Trophoblast cell (in vitro differentiated cells and primary cell): ENCODE measurements around the gene TRIP10. TPM values are rescaled to one million over a fixed set of nuclear protein-coding genes. Genes with fewer than 3 reads are reported as not detected.

Source experiments
- DNase-seq, 2 donors: peaks; one replicate each; pipeline ENCODE4 v3.0.0-alpha.2; 2016
- H2AFZ ChIP-seq: 2 replicates; pipeline ENCODE4 v1.6.1; 2013; ENCODE audit warnings: low read length, moderate library complexity, mild to moderate bottlenecking; ENCODE audit not compliant: insufficient read depth, poor library complexity
- H2AK5ac ChIP-seq: 2 replicates; pipeline ENCODE4 v1.6.1; 2013; ENCODE audit warnings: mild to moderate bottlenecking, low read length
- H2BK120ac ChIP-seq: 2 replicates; pipeline ENCODE4 v1.6.1; 2013; ENCODE audit warnings: low read length, mild to moderate bottlenecking, moderate library complexity; ENCODE audit not compliant: insufficient read depth, poor library complexity
- H2BK12ac ChIP-seq: 2 replicates; pipeline ENCODE4 v1.6.1; 2013; ENCODE audit warnings: mild to moderate bottlenecking, low read length, moderate library complexity
- H2BK5ac ChIP-seq: 2 replicates; pipeline ENCODE4 v1.6.1; 2013; ENCODE audit warnings: low read length, low read depth, moderate library complexity, mild to moderate bottlenecking; ENCODE audit not compliant: poor library complexity
- H3K14ac ChIP-seq: 2 replicates; pipeline ENCODE4 v1.6.1; 2013; ENCODE audit warnings: mild to moderate bottlenecking, low read length
- H3K18ac ChIP-seq: 2 replicates; pipeline ENCODE4 v1.6.1; 2013; ENCODE audit warnings: mild to moderate bottlenecking, low read length
- H3K23ac ChIP-seq: 2 replicates; pipeline ENCODE4 v1.6.1; 2013; ENCODE audit warnings: low read length
- H3K27ac ChIP-seq: 2 replicates; pipeline ENCODE4 v1.5.1; 2013; ENCODE audit warnings: low read depth, mild to moderate bottlenecking, inconsistent platforms, low read length, moderate library complexity
- H3K27me3 ChIP-seq: 2 replicates; pipeline ENCODE4 v1.6.1; 2013; ENCODE audit warnings: inconsistent platforms, mild to moderate bottlenecking, low read length, moderate library complexity; ENCODE audit not compliant: insufficient read depth
- H3K36me3 ChIP-seq, 2 experiments: 1 replicate in 1 of 2; 2 replicates in 1 of 2; pipeline ENCODE4 v1.6.1; 2013; ENCODE audit warnings: low read length in 2 of 2, mild to moderate bottlenecking in 2 of 2, moderate library complexity in 1 of 2; ENCODE audit not compliant: insufficient read depth in 2 of 2, control insufficient read depth in 1 of 2
- H3K4ac ChIP-seq: 2 replicates; pipeline ENCODE4 v1.6.1; 2013; ENCODE audit warnings: low read depth, mild to moderate bottlenecking, low read length, moderate library complexity
- H3K4me1 ChIP-seq, 2 experiments: 1 replicate in 1 of 2; 2 replicates in 1 of 2; pipeline ENCODE4 v1.6.1; 2013; ENCODE audit warnings: low read length in 2 of 2, mild to moderate bottlenecking in 2 of 2, moderate library complexity in 1 of 2; ENCODE audit not compliant: insufficient read depth in 2 of 2, control insufficient read depth in 1 of 2
- H3K4me2 ChIP-seq: 2 replicates; pipeline ENCODE4 v1.6.1; 2013; ENCODE audit warnings: inconsistent platforms, mild to moderate bottlenecking, low read length, moderate library complexity
- H3K4me3 ChIP-seq: 2 replicates; pipeline ENCODE4 v1.5.1; 2013; ENCODE audit warnings: mild to moderate bottlenecking, low read depth, low read length, inconsistent platforms
- H3K79me1 ChIP-seq: one replicate; pipeline ENCODE4 v1.6.1; 2013; ENCODE audit warnings: low read length
- H3K79me2 ChIP-seq: 2 replicates; pipeline ENCODE4 v1.6.1; 2013; ENCODE audit warnings: low read length, mild to moderate bottlenecking; ENCODE audit not compliant: control insufficient read depth, insufficient read depth, poor library complexity
- H3K9ac ChIP-seq: 2 replicates; pipeline ENCODE4 v1.6.1; 2013; ENCODE audit warnings: mild to moderate bottlenecking, low read length
- H3K9me3 ChIP-seq: 2 replicates; pipeline ENCODE4 v1.6.1; 2013; ENCODE audit warnings: low read depth, mild to moderate bottlenecking, control low read depth, inconsistent platforms, low read length; ENCODE audit not compliant: insufficient read depth
- H4K12ac ChIP-seq: 2 replicates; pipeline ENCODE4 v1.6.1; 2013; ENCODE audit warnings: low read depth, mild to moderate bottlenecking, low read length, moderate library complexity
- H4K8ac ChIP-seq: 2 replicates; pipeline ENCODE4 v1.6.1; 2013; ENCODE audit warnings: low read depth, mild to moderate bottlenecking, low read length, moderate library complexity
- H4K91ac ChIP-seq: one replicate; pipeline ENCODE4 v1.6.1; 2013; ENCODE audit warnings: low read depth, mild to moderate bottlenecking, low read length, moderate library complexity
- WGBS: extraction: QIAGEN DNeasy Blood & Tissue Kit; methylation state at CpG from one replicate; pipeline ENCODE4 v1.1.7; 2013; ENCODE audit warnings: missing lambda C conversion rate; ENCODE audit not compliant: insufficient read length, insufficient coverage; ENCODE audit errors: extremely low coverage; 5-methylcytosine and 5-hydroxymethylcytosine counted together
- polyA plus RNA-seq: library from polyadenylated mRNA; stranded (reverse); fragments of 200-250 nt; gene quantifications from 2 replicates; pipeline ENCODE4 v1.2.3, GENCODE V29; 2013

Gene TRIP10, protein sequence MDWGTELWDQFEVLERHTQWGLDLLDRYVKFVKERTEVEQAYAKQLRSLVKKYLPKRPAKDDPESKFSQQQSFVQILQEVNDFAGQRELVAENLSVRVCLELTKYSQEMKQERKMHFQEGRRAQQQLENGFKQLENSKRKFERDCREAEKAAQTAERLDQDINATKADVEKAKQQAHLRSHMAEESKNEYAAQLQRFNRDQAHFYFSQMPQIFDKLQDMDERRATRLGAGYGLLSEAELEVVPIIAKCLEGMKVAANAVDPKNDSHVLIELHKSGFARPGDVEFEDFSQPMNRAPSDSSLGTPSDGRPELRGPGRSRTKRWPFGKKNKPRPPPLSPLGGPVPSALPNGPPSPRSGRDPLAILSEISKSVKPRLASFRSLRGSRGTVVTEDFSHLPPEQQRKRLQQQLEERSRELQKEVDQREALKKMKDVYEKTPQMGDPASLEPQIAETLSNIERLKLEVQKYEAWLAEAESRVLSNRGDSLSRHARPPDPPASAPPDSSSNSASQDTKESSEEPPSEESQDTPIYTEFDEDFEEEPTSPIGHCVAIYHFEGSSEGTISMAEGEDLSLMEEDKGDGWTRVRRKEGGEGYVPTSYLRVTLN
- polyA plus RNA-seq: 86.9 and 89.2 TPM in 2 replicates

GRCh38 chr19:6739390-6739882 is at the start of gene TRIP10:
TSS of gene TRIP10 (plus strand) at chr19:6739680. CDS start at chr19:6739762, 82 bp downstream.
- Histone ChIP-seq H4K12ac (peak within 1 kb of the TSS; percentile 89), H3K18ac (peak within 1 kb of the TSS; percentile 97), H2AFZ (peak within 1 kb of the TSS; percentile 94), H4K91ac (peak within 1 kb of the TSS; percentile 95), H2BK120ac (peak within 1 kb of the TSS; percentile 95), H3K79me2 (peaks cover 21% of the 10 kb centered on the region), H3K36me3 (peaks cover 15 to 20% of the 10 kb centered on the region in 2 experiments), H3K23ac (no peak within 1 kb of the TSS), H3K14ac (peak within 1 kb of the TSS; percentile 87), H4K8ac (peak within 1 kb of the TSS; percentile 96), H2AK5ac (peak within 1 kb of the TSS; percentile 94), H2BK12ac (peak within 1 kb of the TSS; percentile 87), H2BK5ac (peak within 1 kb of the TSS; percentile 95), H3K27me3 (no peaks in the 10 kb centered on the region), H3K27ac (peak within 1 kb of the TSS; percentile 83), H3K4me2 (peak within 1 kb of the TSS; percentile 80), H3K4me3 (peak within 1 kb of the TSS; percentile 94), H3K4ac (peak within 1 kb of the TSS; percentile 98), H3K79me1 (peaks cover 49% of the 10 kb centered on the region), H3K4me1 (peaks cover 45 to 46% of the 10 kb centered on the region in 2 experiments), H3K9ac (peak within 1 kb of the TSS; percentile 94), H3K9me3 (no peaks in the 10 kb centered on the region)
- peak; percentile 77 to 85 for DNase-seq
- no CpG with 5 or more reads among the region's 47 CpGs for WGBS

GRCh38 chr19:6690160-6690885 is 49.2 kb upstream of the TRIP10 start:
- H2BK120ac ChIP-seq: no peak overlapping the region

DNA sequence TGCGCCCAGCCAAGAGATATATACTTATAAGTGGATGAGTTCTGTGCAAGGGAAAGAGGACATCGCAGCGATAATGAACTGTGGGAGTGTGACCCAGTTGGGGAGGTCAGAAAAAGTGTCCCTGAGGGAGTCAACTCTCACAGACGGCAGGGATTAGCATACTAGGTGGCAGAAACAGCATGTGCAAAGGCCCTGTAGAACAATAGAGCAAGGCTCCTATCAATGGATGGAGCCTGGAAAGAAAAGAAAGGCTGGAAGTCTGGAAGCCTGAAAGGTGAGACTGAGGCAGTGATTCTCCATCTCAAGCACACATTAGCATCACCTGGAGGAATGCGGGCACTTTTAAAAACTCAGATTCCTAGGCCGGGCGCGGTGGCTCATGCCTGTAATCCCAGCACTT is 48.1 kb upstream of the TRIP10 start:
- Histone ChIP-seq H3K4ac (no peak overlapping the region), H3K18ac (no peak overlapping the region), H3K27ac (no peak overlapping the region), H4K8ac (no peak overlapping the region), H3K9me3 (peaks cover 5% of the 10 kb centered on the region), H3K79me2 (no peaks in the 10 kb centered on the region), H4K12ac (no peak overlapping the region), H3K79me1 (no peaks in the 10 kb centered on the region), H2AK5ac (no peak overlapping the region), H2BK120ac (no peak overlapping the region), H2AFZ (no peak overlapping the region), H3K4me1 (no peaks in the 10 kb centered on the region), H3K4me2 (no peak overlapping the region), H3K23ac (no peak overlapping the region), H3K4me3 (no peak overlapping the region), H4K91ac (no peak overlapping the region), H3K27me3 (no peaks in the 10 kb centered on the region), H2BK5ac (no peak overlapping the region), H3K9ac (no peak overlapping the region), H3K36me3 (no peaks in the 10 kb centered on the region), H2BK12ac (no peak overlapping the region), H3K14ac (no peak overlapping the region)
- no peak for DNase-seq
- WGBS: no CpG with 5 or more reads among the region's 8 CpGs

More at GRCh38 chr19:6690160-6690885, 49.2 kb upstream of the TRIP10 start:
- Histone ChIP-seq H2BK12ac (no peak overlapping the region), H3K4me3 (no peak overlapping the region), H3K36me3 (no peaks in the 10 kb centered on the region), H2AK5ac (no peak overlapping the region), H3K4ac (no peak overlapping the region), H3K27me3 (no peaks in the 10 kb centered on the region), H3K9me3 (peaks cover 5% of the 10 kb centered on the region), H2AFZ (no peak overlapping the region), H3K14ac (no peak overlapping the region), H4K12ac (no peak overlapping the region), H3K79me1 (no peaks in the 10 kb centered on the region), H3K18ac (no peak overlapping the region), H4K91ac (no peak overlapping the region), H4K8ac (no peak overlapping the region), H2BK5ac (no peak overlapping the region), H3K27ac (no peak overlapping the region), H3K23ac (no peak overlapping the region), H3K9ac (no peak overlapping the region), H3K4me2 (no peak overlapping the region), H3K79me2 (no peaks in the 10 kb centered on the region), H3K4me1 (no peaks in the 10 kb centered on the region)
- DNase-seq: no peak
- WGBS: no CpG with 5 or more reads among the region's 11 CpGs

DNA sequence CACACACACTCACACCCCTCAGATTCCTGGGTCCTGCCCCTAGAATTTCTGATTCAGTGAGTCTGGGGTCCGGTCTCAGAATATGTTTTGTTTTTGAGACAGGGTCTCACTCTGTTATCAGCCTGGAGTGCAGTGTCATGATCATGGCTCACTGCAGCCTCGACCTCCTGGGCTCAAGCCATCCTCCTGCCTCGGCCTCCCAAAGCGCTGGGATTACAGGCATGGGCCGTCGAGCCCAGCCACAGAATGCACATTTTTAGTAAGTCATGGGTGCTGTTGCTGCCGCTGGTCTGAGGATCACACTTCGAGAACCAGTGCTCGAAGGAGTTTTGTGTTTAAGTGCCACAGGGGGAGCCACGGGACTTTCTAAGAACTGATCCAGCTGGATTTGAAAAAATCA is 47.5 kb upstream of the TRIP10 start:
- Histone ChIP-seq H3K14ac (no peak overlapping the region), H3K27me3 (no peaks in the 10 kb centered on the region), H3K23ac (no peak overlapping the region), H2BK120ac (no peak overlapping the region), H3K27ac (no peak overlapping the region), H2AK5ac (no peak overlapping the region), H2BK12ac (no peak overlapping the region), H3K36me3 (no peaks in the 10 kb centered on the region), H3K79me2 (no peaks in the 10 kb centered on the region), H4K12ac (no peak overlapping the region), H3K9ac (no peak overlapping the region), H3K4me2 (no peak overlapping the region), H3K79me1 (no peaks in the 10 kb centered on the region), H3K18ac (no peak overlapping the region), H2BK5ac (no peak overlapping the region), H4K91ac (no peak overlapping the region), H3K4me1 (no peaks in the 10 kb centered on the region), H2AFZ (no peak overlapping the region), H3K9me3 (peaks cover 5% of the 10 kb centered on the region), H3K4me3 (no peak overlapping the region), H3K4ac (no peak overlapping the region), H4K8ac (no peak overlapping the region)
- no peak for DNase-seq
- no CpG with 5 or more reads among the region's 10 CpGs for WGBS
